GM19397 (cell line): ENCODE data around the gene TCF25.
"Not testable (repeated sequence)": the region's sequence is repeated elsewhere in the genome, so short reads cannot be mapped to it uniquely, and the experiment has no call there.

Experiments used
- ATAC-seq: cut with Tn5 transposase; IDR thresholded peaks from one replicate; pipeline ENCODE4 v1.9.1; 2021; ENCODE audit warnings: mild to moderate bottlenecking, moderate library complexity; ENCODE audit not compliant: unreplicated experiment

The TCF25 gene

GRCh38 chr16:89873109-89873971, at the start of gene TCF25:
TCF25 (plus strand) TSS chr16:89873592; CDS start chr16:89873668, 76 bp downstream.
- ATAC-seq = peak; percentile 44

GRCh38 chr16:89823824-89824148, 49.6 kb upstream of the TCF25 start:
- not testable (repeated sequence) for ATAC-seq

- no peak for ATAC-seq
Observed at GRCh38 chr16:89826531-89827382, 46.6 kb upstream of the TCF25 start.

- no peak for ATAC-seq
Observed at GRCh38 chr16:89827383-89828198, 45.8 kb upstream of the TCF25 start.

GRCh38 chr16:89828199-89828869, 45.1 kb upstream of the TCF25 start, which contains the start of gene SPIRE2:
SPIRE2 (plus strand) TSS chr16:89828475; CDS start chr16:89828551, 76 bp downstream.
- peak; percentile 46 for ATAC-seq

- no peak for ATAC-seq
Observed at GRCh38 chr16:89828870-89829629, 44.3 kb upstream of the TCF25 start.

- no peak for ATAC-seq
Observed at GRCh38 chr16:89829630-89830437, 43.6 kb upstream of the TCF25 start.

- ATAC-seq = no peak
Observed at GRCh38 chr16:89831810-89832328, 41.5 kb upstream of the TCF25 start.

GRCh38 chr16:89833664-89834363, 39.6 kb upstream of the TCF25 start:
- ATAC-seq = not testable (repeated sequence)

- ATAC-seq = not testable (repeated sequence)
Observed at GRCh38 chr16:89834813-89835363, 38.5 kb upstream of the TCF25 start.

- ATAC-seq = not testable (repeated sequence)
Observed at GRCh38 chr16:89836484-89836883, 36.9 kb upstream of the TCF25 start.

- no peak for ATAC-seq
Observed at GRCh38 chr16:89837014-89837546, 36.3 kb upstream of the TCF25 start.

GRCh38 chr16:89841275-89841674, 32.1 kb upstream of the TCF25 start:
- no peak for ATAC-seq

GRCh38 chr16:89842471-89843408, 30.7 kb upstream of the TCF25 start:
- ATAC-seq = no peak

- ATAC-seq = no peak
Observed at GRCh38 chr16:89843409-89844350, 29.7 kb upstream of the TCF25 start.
